ENCODE data around the gene PLAC8.
A peak's percentile ranks its signal among the peaks of the same experiment; 100 is the strongest.
"Not testable (repeated sequence)": the region's sequence is repeated elsewhere in the genome, so short reads cannot be mapped to it uniquely, and the experiment has no call there.

Gene PLAC8

GRCh38 chr4:83043801-83044407, 70.6 kb downstream of the PLAC8 start:
- TF ChIP-seq CTCF (IDR thresholded peaks at IDR 0.05; ENCODE audit: insufficient read depth, low read length, missing control alignments) = no peak
- no peak overlapping the region for H3K4me3 ChIP-seq (ENCODE audit: low read depth, low read length)
- ChIA-PET POLR2A (interaction anchor here (2.0 kb wide), 1 partner anchor 9 kb away, joined by 5 read pairs; the partner anchor contains the start of gene COPS4), CTCF (no interaction called here)
- DNase-seq (ENCODE audit: low read depth, low spot score) = peak; percentile 28

GRCh38 chr4:83043157-83043556, 71.4 kb downstream of the PLAC8 start:
- DNase-seq (ENCODE audit: low read depth, low spot score); H3K4me3 ChIP-seq (ENCODE audit: low read depth, low read length); CTCF ChIA-PET: not testable (repeated sequence)
- POLR2A ChIA-PET = interaction anchor here (2.0 kb wide), 1 partner anchor 8 kb away, joined by 5 read pairs; the partner anchor contains the start of gene COPS4

- ChIA-PET CTCF (interaction anchor here (1.7 to 6.0 kb wide), 3 partner anchors 34 to 241 kb away, joined by 5 to 32 read pairs (median 5); no protein-coding TSS in a partner anchor), POLR2A (no interaction called here)
- DNase-seq (ENCODE audit: low read depth, low spot score) = no peak
- TF ChIP-seq CTCF (IDR thresholded peaks at IDR 0.05; ENCODE audit: insufficient read depth, low read length, missing control alignments) = no peak
- H3K4me3 ChIP-seq (ENCODE audit: low read depth, low read length) = no peak overlapping the region
Observed at GRCh38 chr4:83040269-83040668, 74.3 kb downstream of the PLAC8 start.
